HG03095 (cell line): Measurements from ENCODE around the gene SERINC2.
"Not testable (repeated sequence)": the region's sequence is repeated elsewhere in the genome, so short reads cannot be mapped to it uniquely, and the experiment has no call there.

Experiments
- ATAC-seq: cut with Tn5 transposase; IDR thresholded peaks from one replicate; pipeline ENCODE4 v1.9.1; 2021; ENCODE audit warnings: moderate library complexity; ENCODE audit not compliant: unreplicated experiment

SERINC2 gene

DNA sequence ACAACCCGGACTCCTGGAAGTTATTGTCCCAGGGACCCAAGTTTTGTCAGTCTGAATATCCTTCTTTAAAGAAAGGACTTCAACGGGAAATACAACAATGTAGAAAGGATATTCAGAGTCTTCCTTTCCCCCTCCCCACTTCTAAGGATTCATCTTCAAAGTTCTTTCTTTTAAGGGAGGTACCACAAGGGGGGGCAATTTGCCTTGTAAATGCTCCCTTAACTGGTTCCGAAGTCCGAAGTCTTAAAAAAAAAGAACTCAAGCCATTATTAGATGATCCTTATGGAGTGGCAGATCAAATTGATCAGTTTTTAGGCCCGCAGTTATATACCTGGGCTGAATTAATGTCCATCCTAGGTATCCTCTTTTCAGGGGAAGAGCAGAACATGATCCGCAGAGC is 47.0 kb downstream of the SERINC2 start:
- no peak for ATAC-seq

DNA sequence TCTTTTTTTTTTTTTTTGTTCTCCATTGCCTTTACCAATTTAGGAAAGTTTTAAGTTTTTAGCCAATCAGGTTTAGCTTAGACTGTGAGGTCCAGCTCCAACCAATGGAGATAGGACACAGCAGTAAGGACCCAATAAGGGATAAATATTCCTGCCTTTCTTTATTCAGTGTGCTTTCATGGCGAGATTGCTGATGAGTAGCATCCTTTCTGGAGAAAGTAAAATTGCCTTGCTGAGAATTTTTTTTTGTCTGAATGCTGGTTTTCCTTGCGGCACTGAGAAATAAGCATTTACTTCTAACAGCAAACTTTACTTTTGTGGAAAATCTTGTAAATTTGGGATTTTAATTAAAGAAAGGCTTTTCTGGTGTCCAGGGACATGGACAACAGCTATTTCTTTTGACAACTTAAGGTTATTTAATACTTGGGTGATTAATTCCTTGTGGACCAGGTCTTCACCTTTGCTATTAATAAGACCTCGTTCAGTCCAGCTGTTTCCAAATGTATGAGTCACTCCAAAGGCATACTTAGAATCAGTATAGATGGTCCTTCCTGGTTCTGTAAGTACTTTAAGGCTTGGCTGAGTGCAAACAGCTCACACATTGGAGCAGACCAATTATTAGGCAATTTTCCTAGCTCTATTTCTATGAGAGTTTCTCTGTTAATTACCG is 54.1 kb downstream of the SERINC2 start:
- ATAC-seq = no peak

DNA sequence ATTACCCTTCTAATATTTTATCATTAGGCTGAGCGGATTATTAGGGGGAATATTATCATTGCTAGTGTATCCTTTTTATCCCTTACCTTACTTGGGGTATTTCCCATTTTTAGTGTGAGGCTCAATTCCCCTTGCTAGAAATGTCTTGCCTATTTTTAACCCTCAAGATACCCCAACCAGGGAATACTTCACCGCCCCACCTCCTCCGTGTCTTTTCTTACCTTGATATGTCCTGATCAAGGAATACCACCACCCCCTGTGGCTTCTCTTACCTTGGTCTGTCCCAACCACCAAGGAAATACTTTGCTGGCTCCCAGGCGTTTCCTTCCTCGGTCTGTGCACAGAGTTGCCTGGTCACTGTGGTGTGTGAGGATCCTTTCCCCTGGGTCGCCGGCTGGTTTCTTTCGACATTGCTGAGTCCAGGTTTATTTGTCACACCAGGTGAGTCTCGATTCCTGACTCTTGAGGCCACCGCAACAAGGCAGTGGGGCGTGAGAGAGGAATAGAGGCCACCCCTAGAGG is 57.8 kb downstream of the SERINC2 start:
- ATAC-seq = no peak

DNA sequence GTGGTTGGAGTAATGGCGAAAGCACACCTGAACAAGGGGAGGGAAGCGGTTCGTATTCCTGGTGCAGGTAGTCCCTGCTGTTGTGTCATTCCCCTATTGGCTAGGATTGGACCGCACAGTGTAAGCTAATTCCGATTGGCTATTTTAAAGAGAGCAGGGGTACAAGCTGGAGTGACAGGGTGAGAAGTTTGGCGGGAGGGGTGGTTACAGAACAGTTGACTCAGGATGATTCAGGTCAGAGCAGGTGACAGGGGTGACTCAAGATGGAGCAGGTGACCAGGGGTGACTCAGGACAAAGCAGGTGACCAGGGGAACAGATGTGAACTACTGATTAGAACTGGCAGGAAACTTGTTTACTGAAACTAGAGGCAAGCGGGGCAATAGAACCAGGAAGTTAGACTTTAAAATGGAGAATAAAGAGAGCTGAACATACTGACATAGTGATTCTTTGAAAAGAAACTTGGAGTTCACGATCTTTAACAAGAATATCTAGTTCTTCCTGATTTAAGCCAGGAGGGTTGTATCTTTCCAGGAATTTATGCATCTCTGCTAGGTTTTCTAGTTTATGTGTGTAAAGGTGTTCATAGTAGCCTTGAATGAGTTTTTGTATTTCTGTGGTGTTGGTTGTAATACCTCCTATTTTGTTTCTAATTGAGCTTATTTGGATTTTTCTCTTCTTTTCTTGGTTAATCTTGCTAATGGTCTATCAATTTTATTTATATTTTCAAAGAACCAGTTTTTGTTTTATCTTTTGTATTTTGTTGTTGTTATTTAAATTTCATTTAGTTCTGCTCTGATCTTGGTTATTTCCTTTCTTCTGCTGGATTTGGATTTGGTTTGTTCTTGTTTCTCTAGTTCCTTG is 58.7 kb downstream of the SERINC2 start:
- ATAC-seq = not testable (repeated sequence)

DNA sequence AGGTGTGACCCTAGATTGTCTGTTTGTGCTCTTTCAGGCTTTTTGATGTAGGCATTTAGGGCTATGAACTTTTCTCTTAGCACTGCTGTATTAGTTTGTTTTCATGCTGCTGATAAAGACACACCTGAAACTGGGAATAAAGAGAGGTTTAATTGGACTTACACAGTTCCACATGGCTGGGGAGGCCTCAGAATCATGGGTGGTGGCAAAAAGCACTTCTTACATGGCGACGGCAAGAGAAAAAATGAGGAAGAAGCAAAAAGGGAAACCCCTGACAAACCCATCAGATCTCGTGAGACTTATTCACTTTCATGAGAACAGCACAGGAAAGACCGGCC is 59.3 kb downstream of the SERINC2 start:
- not testable (repeated sequence) for ATAC-seq

DNA sequence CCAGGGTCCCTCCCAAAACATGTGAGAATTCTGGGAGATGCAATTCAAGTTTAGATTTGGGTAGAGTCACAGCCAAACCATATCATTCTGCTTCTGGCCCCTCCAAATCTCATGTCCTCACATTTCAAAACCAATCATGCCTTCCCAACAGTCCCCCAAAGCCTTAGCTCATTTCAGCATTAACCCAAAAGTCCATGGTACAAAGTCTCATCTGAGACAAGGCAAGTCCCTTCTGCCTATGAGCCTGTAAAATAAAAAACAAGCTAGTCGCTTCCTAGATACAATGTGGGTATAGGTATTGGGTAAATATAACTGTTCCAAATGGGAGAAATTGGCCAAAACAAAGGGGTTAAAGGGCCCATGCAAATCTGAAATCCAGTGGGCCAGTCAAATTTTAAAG is 59.7 kb downstream of the SERINC2 start:
- ATAC-seq = not testable (repeated sequence)

DNA sequence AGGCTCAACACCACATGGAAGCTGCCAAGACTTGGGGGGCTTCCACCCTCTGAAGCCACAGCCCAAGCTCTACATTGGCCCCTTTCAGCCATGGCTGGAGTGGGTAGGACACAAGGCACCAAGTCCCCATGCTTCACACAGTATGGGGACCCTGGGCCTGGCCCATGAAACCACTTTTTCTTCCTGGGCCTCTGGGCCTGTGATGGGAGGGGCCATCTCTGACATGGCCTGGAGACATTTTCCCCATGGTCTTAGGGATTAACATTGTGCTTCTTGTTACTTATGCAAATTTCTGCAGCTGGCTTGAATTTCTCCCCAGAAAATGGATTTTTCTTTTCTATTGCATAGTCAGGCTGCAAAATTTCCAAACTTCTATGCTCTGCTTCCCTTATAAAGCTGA is 60.5 kb downstream of the SERINC2 start:
- not testable (repeated sequence) for ATAC-seq

DNA sequence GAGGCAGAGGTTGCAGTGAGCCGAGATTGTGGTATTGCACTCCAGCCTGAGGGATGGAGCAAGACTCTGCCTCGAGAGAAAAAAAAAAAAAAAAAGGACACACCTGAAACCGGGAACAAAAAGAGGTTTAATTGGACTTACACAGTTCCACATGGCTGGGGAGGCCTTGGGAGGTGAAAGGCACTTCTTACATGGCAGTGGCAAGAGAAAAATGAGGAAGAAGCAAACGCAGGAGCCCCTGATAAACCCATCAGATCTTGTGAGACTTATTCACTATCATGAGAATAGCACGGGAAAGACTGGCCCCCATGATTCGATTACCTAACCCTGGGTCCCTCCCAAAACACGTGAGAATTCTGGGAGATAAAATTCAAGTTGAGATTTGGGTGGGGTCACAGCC is 61.6 kb downstream of the SERINC2 start:
- ATAC-seq = not testable (repeated sequence)

DNA sequence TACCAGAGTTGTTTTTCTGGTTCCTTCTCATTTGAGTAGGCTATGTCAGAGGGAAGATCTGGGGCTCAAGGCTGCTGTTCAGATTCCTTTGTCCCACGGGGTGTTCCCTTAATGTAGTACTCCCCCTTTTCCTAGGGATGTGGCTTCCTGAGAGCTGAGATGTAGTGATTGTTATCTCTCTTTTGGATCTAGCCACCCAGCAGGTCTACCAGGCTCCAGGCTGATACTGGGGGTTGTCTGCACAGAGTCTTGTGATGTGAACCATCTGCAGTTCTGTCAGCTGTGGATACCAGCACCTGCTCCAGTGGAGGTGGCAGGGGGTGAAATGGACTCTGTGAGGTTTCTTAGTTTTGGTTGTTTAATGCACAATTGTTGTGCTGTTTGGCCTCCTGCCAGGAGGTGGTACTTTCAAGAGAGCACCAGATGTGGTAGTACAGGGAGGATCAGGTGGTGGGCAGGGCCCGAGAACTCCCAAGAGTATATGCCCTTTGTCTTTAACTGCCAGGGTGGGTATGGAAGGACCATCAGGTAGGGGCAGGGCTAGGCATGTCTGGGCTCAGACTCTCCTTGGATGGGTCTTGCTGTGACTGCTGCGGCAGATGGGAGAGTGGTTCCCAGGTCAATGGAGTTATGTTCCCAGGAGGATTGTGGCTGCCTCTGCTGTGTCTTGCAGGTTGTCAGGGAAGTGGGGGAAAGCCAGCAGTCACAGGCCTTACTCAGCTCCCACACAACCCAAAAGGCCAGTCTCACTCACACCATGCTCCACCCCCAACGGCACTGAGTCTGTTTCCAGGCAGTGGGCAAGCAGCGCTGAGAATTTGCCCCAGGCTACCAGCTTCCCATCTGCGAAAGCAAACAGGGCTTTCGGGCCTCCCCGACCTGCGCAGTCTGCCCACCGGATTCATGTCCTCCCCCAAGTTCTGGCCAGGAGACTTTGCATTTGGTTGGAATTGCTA is 64.2 kb downstream of the SERINC2 start:
- ATAC-seq = no peak

DNA sequence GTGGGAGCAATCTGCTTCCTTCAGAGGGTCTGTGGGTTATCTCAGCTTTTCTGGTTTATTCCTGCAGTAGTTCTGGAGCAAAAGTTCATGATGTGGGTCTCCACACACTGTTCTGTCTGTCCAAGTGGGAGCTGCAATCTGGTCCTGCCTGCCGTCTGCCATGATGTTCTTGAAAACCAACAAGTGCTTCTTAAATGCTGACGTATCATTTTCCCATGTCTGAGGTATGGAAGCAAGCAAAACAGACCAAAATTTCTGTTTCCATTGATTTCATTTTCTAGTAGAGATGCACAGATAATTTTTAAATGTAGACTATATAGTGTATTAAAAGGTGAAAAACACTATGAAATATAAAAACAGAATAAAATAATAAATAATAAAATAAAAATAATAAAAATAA is 65.2 kb downstream of the SERINC2 start:
- no peak for ATAC-seq

DNA sequence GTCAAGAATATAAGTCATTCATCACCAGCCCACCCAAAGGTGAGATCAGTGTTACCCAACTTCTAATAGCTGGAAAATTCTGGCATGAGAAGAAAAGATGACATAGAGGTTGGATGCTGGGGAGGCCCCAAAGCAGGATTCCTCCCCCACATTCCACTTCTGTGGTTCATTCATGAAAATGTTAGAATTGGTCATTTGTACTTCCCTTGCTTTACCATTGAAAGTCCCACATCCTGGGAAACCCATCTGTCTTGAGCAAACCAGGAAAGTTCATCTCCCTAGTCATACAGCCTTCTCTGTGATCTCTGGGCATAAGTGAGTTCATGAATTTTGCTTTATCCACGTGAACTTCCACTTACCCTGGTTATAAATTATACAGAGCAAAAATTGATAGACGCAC is 66.8 kb downstream of the SERINC2 start:
- ATAC-seq = no peak

DNA sequence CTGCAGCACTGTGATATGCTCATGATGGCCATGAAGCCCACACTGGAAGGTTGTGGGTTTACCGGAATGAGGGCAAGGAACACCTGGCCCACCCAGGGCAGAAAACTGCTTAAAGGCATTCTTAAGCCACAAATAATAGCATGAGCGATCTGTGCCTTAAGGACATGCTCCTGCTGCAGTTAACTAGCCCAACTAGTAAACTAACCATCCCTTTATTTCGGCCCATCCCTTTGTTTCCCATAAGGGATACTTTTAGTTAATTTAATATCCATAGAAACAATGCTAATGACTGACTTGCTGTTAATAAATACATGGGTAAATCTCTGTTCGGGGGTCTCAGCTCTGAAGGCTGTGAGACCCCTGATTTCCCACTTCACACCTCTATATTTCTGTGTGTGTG is 67.4 kb downstream of the SERINC2 start:
- ATAC-seq = not testable (repeated sequence)

DNA sequence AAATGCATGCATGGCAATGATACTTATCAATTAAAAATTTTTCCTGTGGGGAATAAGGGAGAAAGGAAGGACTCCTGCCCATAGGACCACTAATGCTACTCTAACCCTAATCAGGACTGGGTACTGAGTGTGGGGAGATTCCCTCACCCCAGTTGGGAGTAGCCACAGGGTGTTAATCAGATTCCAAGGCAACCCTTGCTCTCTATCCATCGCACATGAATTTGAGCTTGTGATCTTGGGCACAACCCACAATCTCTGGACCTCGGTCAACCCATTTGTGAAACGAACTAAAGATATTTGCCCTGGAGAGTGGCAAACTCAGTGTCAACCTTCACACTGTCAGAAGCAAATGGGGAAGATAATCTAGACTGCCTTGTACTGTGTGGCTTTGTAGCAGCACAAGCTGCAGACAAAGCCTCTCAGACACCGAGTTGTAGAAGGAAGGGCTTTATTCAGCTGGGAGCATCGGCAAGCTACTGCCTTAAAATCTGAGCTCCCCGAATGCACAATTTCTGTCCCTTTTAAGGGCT is 69.5 kb downstream of the SERINC2 start:
- ATAC-seq = no peak

DNA sequence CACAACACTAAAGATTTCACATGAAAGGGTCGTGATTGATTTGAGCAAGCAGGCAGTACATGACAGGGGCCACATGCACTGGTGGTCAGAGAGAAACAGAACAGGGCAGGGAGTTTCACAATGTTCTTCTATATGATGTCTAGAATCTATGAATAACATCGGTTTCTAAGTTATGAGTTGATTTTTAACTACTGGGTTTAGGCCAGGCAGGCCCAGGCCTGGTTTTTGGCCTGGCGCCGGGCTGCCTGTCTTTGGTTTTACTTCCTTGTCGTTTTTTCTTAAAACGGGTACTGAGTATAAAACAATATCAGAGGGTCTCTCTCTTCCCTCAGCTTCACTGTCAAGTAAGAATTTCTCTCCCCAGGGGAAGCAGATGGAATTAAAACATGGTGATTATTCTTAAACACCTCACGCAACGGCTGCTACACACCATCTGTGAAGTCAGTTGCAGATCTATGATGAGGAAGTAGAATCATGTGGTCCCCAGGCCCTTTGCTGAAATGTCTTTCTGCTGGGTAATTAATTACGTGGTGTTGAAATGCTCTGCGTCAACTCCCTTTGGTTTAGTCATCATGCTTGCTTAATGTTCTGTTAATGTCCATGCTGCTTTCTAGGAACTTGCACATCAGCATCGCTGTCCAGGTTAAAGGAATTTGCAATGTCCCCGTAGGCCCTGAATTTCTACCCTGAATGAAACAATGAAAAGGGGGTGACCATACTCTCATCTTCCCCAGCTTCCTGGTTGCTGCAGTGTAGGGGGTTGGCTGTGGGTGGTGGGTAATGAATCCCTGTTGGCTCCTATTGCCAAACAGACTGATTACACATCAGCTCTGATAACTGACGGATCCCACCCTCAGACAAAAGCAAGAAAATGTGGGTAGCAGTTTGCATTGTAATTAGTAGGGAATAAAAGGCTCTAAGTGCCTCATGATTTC is 70.3 kb downstream of the SERINC2 start:
- no peak for ATAC-seq
